Upper lobe of right lung (tissue), 1 donor: ENCODE results near the gene ZNF664. TPM values are rescaled to one million over a fixed set of nuclear protein-coding genes. Genes with fewer than 3 reads are reported as not detected.

ENCODE experiments used
- ATAC-seq: fragments of 200-7000 bp; cut with Tn5 transposase; one replicate; pipeline ENCODE4 v1.9.1; 2020; ENCODE audit warnings: mild to moderate bottlenecking, moderate library complexity
- DNase-seq: peaks from one replicate; pipeline ENCODE4 v3.0.0-alpha.2; 2020
- H3K27ac ChIP-seq: fragments of 200-600 bp; one replicate; pipeline ENCODE4 v1.8.0; 2022
- H3K27me3 ChIP-seq: fragments of 200-600 bp; one replicate; pipeline ENCODE4 v1.8.0; 2022; ENCODE audit warnings: mild to moderate bottlenecking
- H3K36me3 ChIP-seq: fragments of 200-600 bp; one replicate; pipeline ENCODE4 v1.8.0; 2022
- H3K4me1 ChIP-seq: fragments of 200-600 bp; one replicate; pipeline ENCODE4 v1.8.0; 2022
- H3K4me3 ChIP-seq: fragments of 200-600 bp; one replicate; pipeline ENCODE4 v1.8.0; 2022; ENCODE audit warnings: mild to moderate bottlenecking
- H3K9me3 ChIP-seq: fragments of 200-600 bp; one replicate; pipeline ENCODE4 v1.8.0; 2022
- CTCF ChIP-seq: fragments of 200-600 bp; IDR thresholded peaks from one replicate; pipeline ENCODE4 v1.8.0; 2022; ENCODE audit warnings: antibody characterized with exemption
- intact Hi-C: fragments of 100-400 bp; cut with DNase I; formaldehyde crosslinking; loops from one replicate; pipeline ENCODE4 v1.11.0; 2022
- total RNA-seq: library from RNA; stranded (reverse); fragmentation: NEBNext Ultra II Directional; extraction: Animal tissue kit (Norgen Biotek cat#: 25700); gene quantifications from one replicate; pipeline ENCODE4 v1.2.1, GENCODE V29; 2021
- donor health status: DM: no; HTN: yes; CAD: no; lungs with severe emphysema.

Gene ZNF664
- total RNA-seq, 1 donor from 2014 or later, result 92.3 TPM

GRCh38 chr12:123952037-123952436, 21.0 kb upstream of the ZNF664 start:
- ATAC-seq (peak; percentile 52), DNase-seq (no peak)
- TF ChIP-seq CTCF, result no peak
- Histone ChIP-seq H3K9me3 (no peaks in the 10 kb centered on the region), H3K27me3 (no peaks in the 10 kb centered on the region), H3K27ac (peak overlapping the region; percentile 0), H3K36me3 (no peaks in the 10 kb centered on the region), H3K4me3 (no peak overlapping the region), H3K4me1 (peaks cover 7% of the 10 kb centered on the region)
- intact Hi-C loops, result no loop called here

GRCh38 chr12:123954647-123955350, 18.2 kb upstream of the ZNF664 start:
- Histone ChIP-seq H3K9me3 (no peaks in the 10 kb centered on the region), H3K4me3 (no peak overlapping the region), H3K4me1 (peaks cover 6% of the 10 kb centered on the region), H3K36me3 (no peaks in the 10 kb centered on the region), H3K27ac (no peak overlapping the region), H3K27me3 (no peaks in the 10 kb centered on the region)
- ATAC-seq, result no peak
- TF ChIP-seq CTCF, result no peak
- no peak for DNase-seq
- intact Hi-C loops, result no loop called here

GRCh38 chr12:123956249-123956648, 16.8 kb upstream of the ZNF664 start:
- DNase-seq, result no peak
- ATAC-seq, result no peak

GRCh38 chr12:123957196-123957595, 15.8 kb upstream of the ZNF664 start:
- intact Hi-C loops, result no loop called here
- ATAC-seq (no peak), DNase-seq (no peak)
- no peak for TF ChIP-seq CTCF
- no peak overlapping the region for H3K27ac ChIP-seq
- H3K27me3 ChIP-seq, result no peaks in the 10 kb centered on the region
- no peak overlapping the region for H3K4me3 ChIP-seq
- H3K9me3 ChIP-seq, result no peaks in the 10 kb centered on the region
- no peaks in the 10 kb centered on the region for H3K4me1 ChIP-seq
- H3K36me3 ChIP-seq, result no peaks in the 10 kb centered on the region

More at GRCh38 chr12:123956249-123956648, 16.8 kb upstream of the ZNF664 start:
- no peak overlapping the region for H3K4me3 ChIP-seq
- H3K27me3 ChIP-seq, result no peaks in the 10 kb centered on the region
- H3K4me1 ChIP-seq, result peaks cover 6% of the 10 kb centered on the region
- H3K27ac ChIP-seq, result no peak overlapping the region
- no peaks in the 10 kb centered on the region for H3K36me3 ChIP-seq
- no peaks in the 10 kb centered on the region for H3K9me3 ChIP-seq
- TF ChIP-seq CTCF, result no peak
- intact Hi-C loops, result no loop called here

GRCh38 chr12:123958462-123958861, 14.6 kb upstream of the ZNF664 start:
- Histone ChIP-seq H3K9me3 (no peaks in the 10 kb centered on the region), H3K36me3 (no peaks in the 10 kb centered on the region), H3K27ac (no peak overlapping the region), H3K27me3 (no peaks in the 10 kb centered on the region), H3K4me3 (no peak overlapping the region), H3K4me1 (peaks cover 4% of the 10 kb centered on the region)
- ATAC-seq (peak; percentile 34), DNase-seq (no peak)
- TF ChIP-seq CTCF, result no peak
- intact Hi-C loops, result no loop called here
